K562 (cell line): ENCODE measurements around the gene PLA2R1. TPM values are rescaled to one million over a fixed set of nuclear protein-coding genes. Genes with fewer than 3 reads are reported as not detected.

Source experiments
- ATAC-seq: fragments of 200-7000 bp; cut with Tn5 transposase; 3 replicates; pipeline ENCODE4 v1.9.1; 2020; ENCODE audit warnings: moderate library complexity
- BruUV-seq: library from RNA; stranded (reverse); fragments of 400-500 nt; replicated peaks from 2 replicates; lab custom pipeline; 2021; lab: Mats Ljungman, UMichigan
- CTCF ChIA-PET: fragments of 300-600 bp; formaldehyde crosslinking; extraction: SDS; loops from one replicate; lab custom pipeline; 2021; ENCODE audit warnings: low intra/inter-chr PET ratio; lab: Yijun Ruan, JAX
- POLR2A ChIA-PET: fragments of 300-600, 350-650 bp; sonication (Branson Sonifier 250); formaldehyde crosslinking; extraction: SDS; loops from one replicate; lab custom pipeline; 2021; ENCODE audit warnings: antibody characterized with exemption, inconsistent platforms; lab: Yijun Ruan, JAX
- DNase-seq, 4 experiments: peaks; one replicate each; pipeline versions ENCODE4 v3.0.0 to v3.0.0-alpha.2; 2011 to 2018; ENCODE audit warnings: low spot score in 3 of 4, mixed read lengths in 3 of 4; ENCODE audit errors: extremely low read depth in 1 of 4
- FAIRE-seq: peaks from 2 replicates; lab custom pipeline; 2011; peaks lifted over from hg19 to GRCh38; lab: Jason Lieb, UNC
- H2AFZ ChIP-seq: 2 replicates; pipeline ENCODE4 v1.6.0; 2011; ENCODE audit warnings: low read depth, low read length, control low read depth, inconsistent platforms
- H3K27ac ChIP-seq: fragments of 200-600 bp; 3 replicates; pipeline ENCODE4 v1.8.0; 2011; ENCODE audit warnings: low read depth, mild to moderate bottlenecking, control low read depth, inconsistent platforms, low read length, moderate library complexity, mixed read lengths; ENCODE audit errors: extremely low read depth
- H3K27me3 ChIP-seq, 2 experiments: fragments of 300-600 bp in 1 of 2; 2 replicates in 1 of 2; 3 replicates in 1 of 2; pipeline versions ENCODE4 v1.6.0 to v1.8.0; 2011; ENCODE audit warnings: inconsistent platforms in 2 of 2, low read length in 2 of 2, mild to moderate bottlenecking in 1 of 2, mixed read lengths in 1 of 2, moderate library complexity in 1 of 2; ENCODE audit not compliant: control insufficient read depth in 2 of 2, insufficient read depth in 2 of 2
- H3K36me3 ChIP-seq: fragments of 300-600 bp; 3 replicates; pipeline ENCODE4 v1.8.0; 2011; ENCODE audit warnings: mild to moderate bottlenecking, low read length, inconsistent platforms; ENCODE audit not compliant: control insufficient read depth, insufficient read depth
- H3K4me1 ChIP-seq, 2 experiments: fragments of 200-600 bp in 1 of 2; replicated peaks in 1 of 2; 2 replicates in 1 of 2; 3 replicates in 1 of 2; pipeline versions ENCODE4 v1.5.1 to v1.8.0; 2011; ENCODE audit warnings: inconsistent platforms in 2 of 2, low read length in 2 of 2, mild to moderate bottlenecking in 1 of 2, mixed read lengths in 1 of 2, moderate library complexity in 1 of 2; ENCODE audit not compliant: control insufficient read depth in 2 of 2, insufficient read depth in 2 of 2
- H3K4me2 ChIP-seq: 2 replicates; pipeline ENCODE4 v1.6.1; 2011; ENCODE audit warnings: low read length, control low read depth, inconsistent platforms, mixed read lengths; ENCODE audit not compliant: insufficient read depth
- H3K4me3 ChIP-seq: fragments of 200-600 bp; sonication (generic), shearing (Covaris generic); 2 replicates; pipeline ENCODE4 v1.5.1; 2016; ENCODE audit warnings: control low read depth, inconsistent platforms
- H3K79me2 ChIP-seq: fragments of 200-600 bp; 3 replicates; pipeline ENCODE4 v1.8.0; 2011; ENCODE audit warnings: low read length, inconsistent platforms; ENCODE audit not compliant: control insufficient read depth, insufficient read depth
- H3K9ac ChIP-seq, 2 experiments: 2 replicates each; pipeline versions ENCODE4 v1.6.0 to v1.6.1; 2011; ENCODE audit warnings: low read depth in 2 of 2, low read length in 2 of 2, control low read depth in 1 of 2, inconsistent platforms in 1 of 2, mild to moderate bottlenecking in 1 of 2, mixed read lengths in 1 of 2; ENCODE audit not compliant: insufficient read depth in 1 of 2
- H3K9me1 ChIP-seq: one replicate; pipeline ENCODE4 v1.6.0; 2011; ENCODE audit warnings: inconsistent platforms, mild to moderate bottlenecking, low read length, moderate library complexity; ENCODE audit not compliant: control insufficient read depth, insufficient read depth
- H3K9me3 ChIP-seq: replicated peaks from 2 replicates; pipeline ENCODE4 v1.5.1; 2011; ENCODE audit warnings: low read depth, low read length, inconsistent platforms; ENCODE audit not compliant: control insufficient read depth, insufficient read depth
- H4K20me1 ChIP-seq: replicated peaks from 2 replicates; pipeline ENCODE4 v1.6.1; 2011; ENCODE audit warnings: low read length, inconsistent platforms, mixed read lengths; ENCODE audit not compliant: control insufficient read depth, insufficient read depth
- BRD9 ChIP-seq: fragments of 450-650 bp; IDR thresholded peaks from 2 replicates; pipeline ENCODE4 v1.6.1; 2018; ENCODE audit warnings: low read depth; ENCODE audit not compliant: partially characterized antibody
- DLX4 ChIP-seq: fragments of 250-450 bp; sonication (Bioruptor Pico); IDR thresholded peaks from 2 replicates; pipeline ENCODE4 v1.6.1; 2021; ENCODE audit warnings: mild to moderate bottlenecking
- ELF4 ChIP-seq: fragments of 450-650 bp; formaldehyde crosslinking; IDR thresholded peaks from 2 replicates; pipeline ENCODE4 v1.4.0; 2022; ENCODE audit warnings: missing genetic modification characterization
- ETS1 ChIP-seq: conservative IDR thresholded peaks from 2 replicates; pipeline ENCODE4 v1.6.1; 2011; ENCODE audit warnings: low read depth, mild to moderate bottlenecking, low read length; ENCODE audit not compliant: control insufficient read depth
- GABPA ChIP-seq: fragments of 200-800 bp; sonication (Bioruptor generic); conservative IDR thresholded peaks from 2 replicates; pipeline ENCODE4 v1.6.1; 2016; ENCODE audit warnings: low read depth, missing genetic modification characterization, missing compliant biosample characterization
- JUNB ChIP-seq: fragments of 450-650 bp; formaldehyde crosslinking; conservative IDR thresholded peaks from 2 replicates; pipeline ENCODE4 v1.4.0; 2020; ENCODE audit warnings: mild to moderate bottlenecking
- NCOA2 ChIP-seq, 2 experiments: fragments of 450-650 bp; IDR thresholded peaks; 2 replicates each; pipeline ENCODE4 v1.6.1; 2018; ENCODE audit warnings: mild to moderate bottlenecking in 2 of 2, moderate library complexity in 1 of 2; ENCODE audit not compliant: partially characterized antibody in 2 of 2
- NFE2L1 ChIP-seq: fragments of 450-650 bp; IDR thresholded peaks from 2 replicates; pipeline ENCODE4 v1.6.1; 2016; ENCODE audit warnings: missing genetic modification characterization, low read depth, mild to moderate bottlenecking, missing compliant biosample characterization, moderate library complexity, borderline replicate concordance
- NFXL1 ChIP-seq: fragments of 450-650 bp; formaldehyde crosslinking; IDR thresholded peaks from 2 replicates; pipeline ENCODE4 v1.4.0; 2021; ENCODE audit warnings: mild to moderate bottlenecking
- NR4A1 ChIP-seq, 2 experiments: fragments of 250-450 bp in 1 of 2; fragments of 450-650 bp in 1 of 2; sonication (Bioruptor Pico) in 1 of 2; IDR thresholded peaks; 2 replicates each; pipeline versions ENCODE4 v1.4.0 to v1.6.1; 2016 to 2020; ENCODE audit warnings: mild to moderate bottlenecking in 2 of 2, missing compliant biosample characterization in 1 of 2, missing genetic modification characterization in 1 of 2, moderate library complexity in 1 of 2
- PURB ChIP-seq: sonication (generic); formaldehyde crosslinking; IDR thresholded peaks from 2 replicates; pipeline ENCODE4 v1.9.0; 2021; ENCODE audit warnings: low read depth, mild to moderate bottlenecking, missing genetic modification reagents
- RFX5 ChIP-seq: IDR thresholded peaks from 2 replicates; pipeline ENCODE4 v1.6.1; 2011; ENCODE audit warnings: low read depth, mild to moderate bottlenecking, improper control_type of control experiment, low read length
- SREBF2 ChIP-seq: sonication (generic); formaldehyde crosslinking; IDR thresholded peaks from 2 replicates; pipeline ENCODE4 v1.4.0; 2020; ENCODE audit warnings: mild to moderate bottlenecking, missing genetic modification reagents
- SRSF7 ChIP-seq: fragments of 200-400 bp; formaldehyde crosslinking; optimal IDR thresholded peaks from 2 replicates; pipeline ENCODE3; 2017; ENCODE audit warnings: mild to moderate bottlenecking, low read depth, low read length
- THAP7 ChIP-seq: fragments of 250-450 bp; sonication (Bioruptor Pico); IDR thresholded peaks from 2 replicates; pipeline ENCODE4 v1.5.0; 2021
- ZBTB8A ChIP-seq: fragments of 450-650 bp; IDR thresholded peaks from 2 replicates; pipeline ENCODE4 v1.6.1; 2018; ENCODE audit warnings: mild to moderate bottlenecking, moderate library complexity; ENCODE audit not compliant: partially characterized antibody
- ZFX ChIP-seq: sonication (generic); formaldehyde crosslinking; IDR thresholded peaks from 2 replicates; pipeline ENCODE4 v1.8.0; 2022; ENCODE audit warnings: mild to moderate bottlenecking, missing genetic modification reagents, moderate library complexity
- ZNF639 ChIP-seq, 2 experiments: fragments of 200-800 bp in 1 of 2; sonication (Bioruptor generic) in 1 of 2; sonication (generic) in 1 of 2; formaldehyde crosslinking in 1 of 2; IDR thresholded peaks in 1 of 2; conservative IDR thresholded peaks in 1 of 2; 2 replicates each; pipeline versions ENCODE4 v1.5.0 to v1.6.1; 2016 to 2020; ENCODE audit warnings: missing compliant biosample characterization in 1 of 2, missing genetic modification characterization in 1 of 2, missing genetic modification reagents in 1 of 2
- WGBS: fragments of 100-300 bp; shearing (Covaris generic); methylation state at CpG from one replicate; pipeline ENCODE4 v1.1.6; 2016; ENCODE audit warnings: low coverage, mixed read lengths; ENCODE audit not compliant: insufficient coverage; ENCODE audit errors: missing lambda C conversion rate; 5-methylcytosine and 5-hydroxymethylcytosine counted together
- in situ Hi-C: fragments of 300-500 bp; cut with MboI; formaldehyde crosslinking; loops from 4 replicates; pipeline ENCODE4 v1.15.0; 2018; ENCODE audit warnings: inconsistent platforms, mixed read lengths
- intact Hi-C: fragments of 100-400 bp; cut with micrococcal nuclease; formaldehyde crosslinking; loops from 2 replicates; pipeline ENCODE4 v1.14.2; 2022
- polyA plus RNA-seq, 8 experiments: library from polyadenylated mRNA; depleted of rRNA in 4 of 8; stranded (reverse) in 5 of 8; unstranded in 3 of 8; fragments of >200 nt; fragmentation: Nextera tagmentation in 2 of 8; fragmentation: Illumina TruSeq in 1 of 8; extraction: Ambion mirVana in 2 of 8; extraction: Trizol in 1 of 8; gene quantifications; 2 replicates each; pipeline versions ENCODE4 v1.2.1 to v1.2.3, GENCODE V29; 2011 to 2014; ENCODE audit warnings: inconsistent platforms in 1 of 8, missing spikeins in 1 of 8
- total RNA-seq, 7 experiments: library from RNA; depleted of rRNA in 6 of 7; stranded (reverse); fragments of >200 nt in 6 of 7; fragmentation: Illumina TruSeq in 2 of 7; extraction: Trizol in 2 of 7; gene quantifications; 2 replicates each; pipeline versions ENCODE4 v1.2.1 to v1.2.3, GENCODE V29; 2011 to 2021; ENCODE audit warnings: low replicate concordance in 1 of 7

PLA2R1 gene
- total and polyA plus RNA-seq, 9 of the 15 experiments (the other 6 are each of a cell fraction or from before 2014, with no cell fraction given), result not detected

- Histone ChIP-seq H3K27ac (no peak overlapping the region), H3K9me1 (no peaks in the 10 kb centered on the region), H3K4me2 (no peak overlapping the region), H3K79me2 (no peaks in the 10 kb centered on the region), H4K20me1 (no peaks in the 10 kb centered on the region), H2AFZ (no peak overlapping the region), H3K4me1 (peaks cover 0 to 11% of the 10 kb centered on the region in 2 experiments; a peak in 2 of 5 replicates), H3K36me3 (no peaks in the 10 kb centered on the region), H3K4me3 (no peak overlapping the region), H3K9me3 (no peaks in the 10 kb centered on the region), H3K27me3 (peaks cover 14 to 37% of the 10 kb centered on the region in 2 experiments), H3K9ac (no peak overlapping the region)
- WGBS, result 13% methylated on average over 17 of the region's 17 CpGs
- no TSS peak for BruUV-seq
- no peak for FAIRE-seq
- no peak for TF ChIP-seq NFXL1
- TF ChIP-seq PURB, result no peak
- TF ChIP-seq ETS1, result no peak
- TF ChIP-seq ZFX, result no peak
- TF ChIP-seq BRD9, result no peak
- TF ChIP-seq RFX5, result no peak
- TF ChIP-seq SREBF2 (CRISPR knock-in tag), result no peak
- TF ChIP-seq ELF4, result no peak
- no peak for TF ChIP-seq SRSF7
- TF ChIP-seq NCOA2 (IDR thresholded peaks at IDR 0.05; ENCODE audit: partially characterized antibody in 2 of 2), result no peak
- TF ChIP-seq THAP7 (CRISPR knock-in tag), result no peak
- no peak for TF ChIP-seq GABPA
- no peak for TF ChIP-seq ZNF639 (CRISPR knock-in tag; conservative IDR thresholded peaks at IDR 0.05 in 1 of 2, IDR thresholded peaks at IDR 0.05 in 1 of 2)
- no peak for TF ChIP-seq NR4A1 (CRISPR knock-in tag; IDR thresholded peaks at IDR 0.05)
- TF ChIP-seq NR4A1 (tag; IDR thresholded peaks at IDR 0.05), result no peak
- TF ChIP-seq JUNB (CRISPR knock-in tag), result no peak
- no peak for TF ChIP-seq ZBTB8A
- TF ChIP-seq NFE2L1 (tag), result no peak
- no peak for TF ChIP-seq DLX4 (CRISPR knock-in tag)
- intact Hi-C loops (no loop called here), in situ Hi-C loops (no loop called here)
- DNase-seq, result no peak
- POLR2A ChIA-PET, result interaction anchor here (1.1 kb wide), 1 partner anchor 19 kb away, joined by 3 read pairs; no protein-coding TSS in a partner anchor
- ATAC-seq, result no peak
- CTCF ChIA-PET, result no interaction called here
Observed at GRCh38 chr2:159903443-159904126, 158.8 kb downstream of the PLA2R1 start.
